CD4-positive, alpha-beta memory T cell (primary cell): ENCODE results near the gene C1orf21. TPM values are rescaled to one million over a fixed set of nuclear protein-coding genes. Genes with fewer than 3 reads are reported as not detected.

Experiments
- CTCF ChIA-PET: fragments of 350-600 bp; sonication (Branson Sonifier 250); formaldehyde crosslinking; loops from one replicate; lab custom pipeline; 2021; ENCODE audit warnings: inconsistent platforms; ENCODE audit not compliant: partially characterized antibody; lab: Charles Lee
- POLR2A ChIA-PET: fragments of 350-600 bp; sonication (Branson Sonifier 250); formaldehyde crosslinking; loops from one replicate; lab custom pipeline; 2021; ENCODE audit not compliant: partially characterized antibody; lab: Charles Lee
- DNase-seq, 5 donors: peaks; one replicate each; pipeline versions ENCODE4 v3.0.0 to v3.0.0-alpha.2; 2020 to 2022; ENCODE audit warnings: mixed read lengths in 1 of 5
- H3K27ac ChIP-seq: one replicate; pipeline ENCODE4 v1.7.0; 2013; ENCODE audit warnings: low read depth, low read length
- H3K27me3 ChIP-seq: 2 replicates; pipeline ENCODE4 v1.7.0; 2013; ENCODE audit warnings: mild to moderate bottlenecking, low read length, moderate library complexity; ENCODE audit not compliant: insufficient read depth
- H3K36me3 ChIP-seq: 2 replicates; pipeline ENCODE4 v1.7.0; 2013; ENCODE audit warnings: mild to moderate bottlenecking, low read length, moderate library complexity; ENCODE audit not compliant: insufficient read depth
- H3K4me1 ChIP-seq: 2 replicates; pipeline ENCODE4 v1.7.0; 2013; ENCODE audit warnings: mild to moderate bottlenecking, low read length, moderate library complexity; ENCODE audit not compliant: insufficient read depth
- H3K4me3 ChIP-seq, 2 donors: one replicate each; pipeline ENCODE4 v1.7.0; 2013; ENCODE audit warnings: low read length in 2 of 2, mild to moderate bottlenecking in 1 of 2
- H3K9me3 ChIP-seq, 2 donors: one replicate each; pipeline ENCODE4 v1.7.0; 2013; ENCODE audit warnings: low read length in 2 of 2, control low read depth in 1 of 2; ENCODE audit not compliant: control insufficient read depth in 1 of 2
- H3K27ac Mint-ChIP-seq, 7 donors: one replicate each; pipeline ENCODE4 v1.8.0; 2020 to 2021; ENCODE audit warnings: mixed read lengths in 7 of 7, mild to moderate bottlenecking in 6 of 7, inconsistent platforms in 3 of 7, moderate library complexity in 3 of 7
- H3K27me3 Mint-ChIP-seq, 2 donors: one replicate each; pipeline ENCODE4 v1.8.0; 2020 to 2021; ENCODE audit warnings: mixed read lengths in 2 of 2
- H3K36me3 Mint-ChIP-seq, 2 donors: one replicate each; pipeline ENCODE4 v1.8.0; 2020 to 2021; ENCODE audit warnings: mixed read lengths in 2 of 2, inconsistent platforms in 1 of 2, mild to moderate bottlenecking in 1 of 2
- H3K4me1 Mint-ChIP-seq, 4 donors: one replicate each; pipeline ENCODE4 v1.8.0; 2020 to 2021; ENCODE audit warnings: mixed read lengths in 4 of 4, mild to moderate bottlenecking in 1 of 4
- H3K4me3 Mint-ChIP-seq, 8 donors: one replicate each; pipeline ENCODE4 v1.8.0; 2020 to 2021; ENCODE audit warnings: mixed read lengths in 8 of 8, mild to moderate bottlenecking in 7 of 8, moderate library complexity in 6 of 8, inconsistent platforms in 3 of 8
- H3K9me3 Mint-ChIP-seq, 8 donors: one replicate each; pipeline ENCODE4 v1.8.0; 2020 to 2021; ENCODE audit warnings: mixed read lengths in 8 of 8, mild to moderate bottlenecking in 5 of 8, inconsistent platforms in 3 of 8, moderate library complexity in 1 of 8
- intact Hi-C: fragments of 100-400 bp; cut with micrococcal nuclease; formaldehyde crosslinking; loops from one replicate; pipeline ENCODE4 v1.15.1; 2023
- polyA plus RNA-seq, 2 donors: library from polyadenylated mRNA; unstranded; fragments of 300-500 nt; fragmentation: Illumina TruSeq; gene quantifications; one replicate each; pipeline ENCODE4 v1.2.3, GENCODE V29; 2021
- total RNA-seq, 2 experiments: library from RNA; stranded (reverse); gene quantifications; one replicate each; pipeline ENCODE4 v1.2.3, GENCODE V29; 2021

The C1orf21 gene
- total and polyA plus RNA-seq, 4 experiments from 2014 or later = 0.20 to 0.80 (median 0.55) TPM

GRCh38 chr1:184622136-184622823 is 235.5 kb downstream of the C1orf21 start:
- no peak overlapping the region for H3K27ac ChIP-seq
- intact Hi-C loops = no loop called here
- no peak overlapping the region for H3K27ac Mint-ChIP-seq
- no peaks in the 10 kb centered on the region for H3K4me1 ChIP-seq
- H3K36me3 ChIP-seq = no peaks in the 10 kb centered on the region
- no peaks in the 10 kb centered on the region for H3K36me3 Mint-ChIP-seq
- H3K9me3 Mint-ChIP-seq = no peaks in the 10 kb centered on the region
- no peaks in the 10 kb centered on the region for H3K27me3 ChIP-seq
- ChIA-PET CTCF (no interaction called here), POLR2A (no interaction called here)
- no peaks in the 10 kb centered on the region for H3K4me1 Mint-ChIP-seq
- H3K27me3 Mint-ChIP-seq = peaks cover 9 to 11% of the 10 kb centered on the region in 2 donors
- DNase-seq = no peak
- no peaks in the 10 kb centered on the region for H3K9me3 ChIP-seq
- no peak overlapping the region for H3K4me3 Mint-ChIP-seq
- H3K4me3 ChIP-seq = no peak overlapping the region

GRCh38 chr1:184623404-184623803 is 236.6 kb downstream of the C1orf21 start:
- no peak for DNase-seq
- no peaks in the 10 kb centered on the region for H3K36me3 Mint-ChIP-seq
- Histone ChIP-seq H3K4me1 (no peaks in the 10 kb centered on the region), H3K27me3 (no peaks in the 10 kb centered on the region), H3K9me3 (no peaks in the 10 kb centered on the region), H3K27ac (no peak overlapping the region), H3K36me3 (no peaks in the 10 kb centered on the region), H3K4me3 (no peak overlapping the region)
- intact Hi-C loops = no loop called here
- POLR2A ChIA-PET = no interaction called here
- no peak overlapping the region for H3K4me3 Mint-ChIP-seq
- CTCF ChIA-PET = no interaction called here
- no peaks in the 10 kb centered on the region for H3K9me3 Mint-ChIP-seq
- no peaks in the 10 kb centered on the region for H3K4me1 Mint-ChIP-seq
- H3K27ac Mint-ChIP-seq = no peak overlapping the region
- H3K27me3 Mint-ChIP-seq = peaks cover 9 to 11% of the 10 kb centered on the region in 2 donors

DNA sequence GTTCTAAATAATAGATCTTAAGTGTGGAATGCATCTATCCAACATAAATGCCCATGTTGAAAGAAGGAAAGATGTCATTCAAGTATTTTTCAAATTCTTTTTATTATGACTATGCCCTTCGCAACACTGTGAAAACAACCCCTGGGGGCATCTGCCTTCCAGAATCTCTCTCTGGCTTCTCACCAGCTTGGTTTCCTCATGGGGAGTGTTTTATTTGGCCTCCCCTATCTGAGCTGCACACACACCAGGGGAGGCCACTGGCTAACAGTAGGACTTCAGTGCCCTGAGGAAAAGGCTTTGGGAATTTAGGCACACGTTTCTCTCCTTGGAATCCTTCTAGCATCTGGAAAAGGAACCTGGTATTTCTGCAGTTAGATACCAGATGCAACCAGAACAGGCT is 237.2 kb downstream of the C1orf21 start:
- Histone ChIP-seq H3K27me3 (no peaks in the 10 kb centered on the region), H3K4me1 (no peaks in the 10 kb centered on the region), H3K27ac (no peak overlapping the region), H3K4me3 (no peak overlapping the region), H3K36me3 (no peaks in the 10 kb centered on the region), H3K9me3 (no peaks in the 10 kb centered on the region)
- Mint-ChIP-seq H3K9me3 (no peaks in the 10 kb centered on the region), H3K27me3 (peaks cover 9 to 12% of the 10 kb centered on the region in 2 donors), H3K36me3 (no peaks in the 10 kb centered on the region), H3K4me1 (no peaks in the 10 kb centered on the region), H3K4me3 (no peak overlapping the region), H3K27ac (no peak overlapping the region)
- POLR2A ChIA-PET = no interaction called here
- DNase-seq = no peak
- CTCF ChIA-PET = no interaction called here
- intact Hi-C loops = no loop called here

- H3K4me1 Mint-ChIP-seq = no peaks in the 10 kb centered on the region
- H3K27ac Mint-ChIP-seq = no peak overlapping the region
- H3K4me1 ChIP-seq = no peaks in the 10 kb centered on the region
- H3K36me3 Mint-ChIP-seq = no peaks in the 10 kb centered on the region
- POLR2A ChIA-PET = no interaction called here
- intact Hi-C loops = no loop called here
- no peaks in the 10 kb centered on the region for H3K27me3 ChIP-seq
- DNase-seq = no peak
- H3K4me3 ChIP-seq = no peak overlapping the region
- H3K9me3 Mint-ChIP-seq = no peaks in the 10 kb centered on the region
- H3K9me3 ChIP-seq = no peaks in the 10 kb centered on the region
- H3K36me3 ChIP-seq = no peaks in the 10 kb centered on the region
- CTCF ChIA-PET = no interaction called here
- H3K27ac ChIP-seq = no peak overlapping the region
- H3K27me3 Mint-ChIP-seq = peaks cover 9 to 15% of the 10 kb centered on the region in 2 donors
- H3K4me3 Mint-ChIP-seq = no peak overlapping the region
Observed at GRCh38 chr1:184624626-184625025, 237.8 kb downstream of the C1orf21 start.

DNA sequence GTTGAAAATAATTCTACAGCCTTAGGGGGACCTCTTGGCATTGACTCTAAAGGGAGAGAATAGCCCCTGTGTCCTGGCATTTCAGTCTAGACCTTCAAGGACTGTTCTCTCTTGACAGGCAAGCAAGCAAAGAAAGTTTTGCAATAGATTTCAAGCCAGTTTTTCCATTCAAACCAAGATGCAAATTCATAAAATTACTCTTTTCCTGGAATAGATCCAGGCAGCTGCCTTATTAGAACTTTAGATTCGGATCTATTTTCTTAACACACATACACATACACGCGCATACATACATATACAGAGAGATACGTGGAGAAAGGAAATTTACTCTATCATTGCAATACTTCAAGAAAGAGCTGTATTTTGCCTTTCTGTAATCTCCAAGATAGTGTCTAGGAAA is 238.4 kb downstream of the C1orf21 start:
- CTCF ChIA-PET = no interaction called here
- H3K4me1 Mint-ChIP-seq = no peaks in the 10 kb centered on the region
- DNase-seq = no peak
- Histone ChIP-seq H3K27ac (no peak overlapping the region), H3K36me3 (no peaks in the 10 kb centered on the region), H3K4me1 (no peaks in the 10 kb centered on the region), H3K9me3 (no peaks in the 10 kb centered on the region), H3K4me3 (no peak overlapping the region), H3K27me3 (no peaks in the 10 kb centered on the region)
- no peak overlapping the region for H3K27ac Mint-ChIP-seq
- H3K4me3 Mint-ChIP-seq = no peak overlapping the region
- peaks cover 9 to 15% of the 10 kb centered on the region in 2 donors for H3K27me3 Mint-ChIP-seq
- H3K9me3 Mint-ChIP-seq = no peaks in the 10 kb centered on the region
- intact Hi-C loops = no loop called here
- POLR2A ChIA-PET = no interaction called here
- no peaks in the 10 kb centered on the region for H3K36me3 Mint-ChIP-seq

DNA sequence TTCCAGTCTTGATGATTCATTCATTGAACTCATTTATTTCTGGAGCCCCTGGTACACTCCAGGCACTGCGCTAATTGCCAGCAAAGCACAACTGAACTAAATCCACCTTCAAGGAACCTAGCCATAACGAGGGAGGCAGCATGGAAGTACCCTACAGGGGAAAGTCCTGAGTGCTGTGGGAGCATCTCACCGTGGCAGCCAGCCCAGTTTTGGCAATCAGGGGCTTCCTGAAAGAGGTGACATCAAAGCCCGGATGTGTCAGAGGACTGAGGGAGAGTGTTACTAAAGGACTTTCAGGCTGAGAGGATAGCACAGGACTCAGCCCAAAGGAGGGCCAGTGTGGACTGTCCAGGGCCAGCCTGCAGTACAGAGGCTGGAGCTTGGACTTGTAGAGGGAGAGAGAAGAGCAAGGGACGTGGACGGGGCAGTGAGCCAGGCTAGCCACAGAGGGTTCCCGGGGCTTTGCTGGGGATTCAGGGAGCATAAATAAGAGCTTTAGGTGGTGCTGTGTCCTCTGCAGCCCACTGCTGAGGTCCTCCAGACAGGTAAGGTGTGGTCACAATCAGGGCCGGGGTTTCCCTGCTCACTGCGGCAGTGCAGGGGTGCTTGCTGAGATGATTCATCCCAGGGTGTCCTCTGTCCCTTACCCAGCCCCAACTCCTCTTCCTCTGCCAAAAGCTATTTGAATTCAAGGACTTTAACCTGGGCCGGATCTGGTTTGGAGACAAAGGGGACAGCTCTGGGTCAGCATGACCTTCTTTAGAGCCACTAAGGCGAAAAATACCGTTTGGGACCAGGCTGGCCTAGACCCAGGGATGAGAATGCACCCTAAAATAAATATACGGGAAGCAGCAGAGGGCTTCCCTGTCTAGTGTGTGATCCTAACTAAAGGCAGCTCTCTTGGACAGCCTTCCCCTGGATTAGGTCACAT is 239.5 kb downstream of the C1orf21 start:
- POLR2A ChIA-PET = no interaction called here
- no peak for DNase-seq
- Mint-ChIP-seq H3K9me3 (no peaks in the 10 kb centered on the region), H3K4me3 (no peak overlapping the region), H3K36me3 (no peaks in the 10 kb centered on the region), H3K4me1 (no peaks in the 10 kb centered on the region), H3K27ac (no peak overlapping the region), H3K27me3 (peaks cover 9 to 18% of the 10 kb centered on the region in 2 donors)
- Histone ChIP-seq H3K9me3 (no peaks in the 10 kb centered on the region), H3K27ac (no peak overlapping the region), H3K36me3 (no peaks in the 10 kb centered on the region), H3K27me3 (no peaks in the 10 kb centered on the region), H3K4me3 (no peak overlapping the region), H3K4me1 (no peaks in the 10 kb centered on the region)
- CTCF ChIA-PET = no interaction called here
- intact Hi-C loops = no loop called here

DNA sequence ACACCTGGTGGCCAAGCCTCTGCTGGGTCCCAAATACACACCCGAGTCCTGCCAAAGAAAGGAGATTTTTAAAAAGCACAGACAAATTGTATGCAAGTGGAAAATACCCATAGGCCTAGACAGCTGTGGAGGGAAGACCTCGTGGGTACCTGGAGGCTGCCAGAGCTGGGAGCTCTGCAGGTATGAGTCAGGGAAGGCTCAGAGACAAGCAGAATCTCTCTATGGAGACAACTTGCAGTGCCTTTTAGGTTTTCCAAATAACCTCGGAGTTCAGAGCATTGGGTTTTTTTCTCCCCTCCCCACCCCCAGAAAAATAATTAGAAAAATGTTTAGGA is 240.1 kb downstream of the C1orf21 start:
- H3K9me3 Mint-ChIP-seq = no peaks in the 10 kb centered on the region
- peaks cover 8 to 17% of the 10 kb centered on the region in 2 donors for H3K27me3 Mint-ChIP-seq
- ChIA-PET CTCF (no interaction called here), POLR2A (no interaction called here)
- Histone ChIP-seq H3K27ac (no peak overlapping the region), H3K4me1 (no peaks in the 10 kb centered on the region), H3K36me3 (no peaks in the 10 kb centered on the region), H3K4me3 (no peak overlapping the region), H3K9me3 (no peaks in the 10 kb centered on the region), H3K27me3 (no peaks in the 10 kb centered on the region)
- no peak overlapping the region for H3K27ac Mint-ChIP-seq
- intact Hi-C loops = no loop called here
- no peaks in the 10 kb centered on the region for H3K36me3 Mint-ChIP-seq
- H3K4me1 Mint-ChIP-seq = no peaks in the 10 kb centered on the region
- no peak overlapping the region for H3K4me3 Mint-ChIP-seq
- no peak for DNase-seq
